ENCODE measurements around the gene GPLD1. TPM values are rescaled to one million over a fixed set of nuclear protein-coding genes. Genes with fewer than 3 reads are reported as not detected.

GPLD1 gene
- total RNA-seq, 6 experiments from 2014 or later, result 19.9 to 53.0 (median 38.9) TPM

GRCh38 chr6:24501374-24501773 is 12.0 kb upstream of the GPLD1 start:
- no peaks in the 10 kb centered on the region for H3K9me3 ChIP-seq
- no peak for TF ChIP-seq POLR2A (IDR thresholded peaks at IDR 0.05)
- TF ChIP-seq CTCF (IDR thresholded peaks at IDR 0.05), result no peak
- H3K4me3 ChIP-seq, result no peak overlapping the region
- ATAC-seq (no peak), DNase-seq (no peak)
- no peaks in the 10 kb centered on the region for H3K36me3 ChIP-seq
- peaks cover 0 to 8% (median 4%) of the 10 kb centered on the region in 4 donors for H3K4me1 ChIP-seq
- no peak overlapping the region for H3K27ac ChIP-seq
- intact Hi-C loops (cut with DNase I), result no loop called here
- 67% methylated on average over 2 of the region's 2 CpGs for WGBS (ENCODE audit: insufficient coverage, low coverage, low lambda C conversion rate, missing lambda C conversion rate)
- no peaks in the 10 kb centered on the region for H3K27me3 ChIP-seq

- TF ChIP-seq POLR2A (IDR thresholded peaks at IDR 0.05) (no peak), CTCF (IDR thresholded peaks at IDR 0.05) (no peak)
- DNase-seq, result no peak
These were observed 11.3 kb upstream of the GPLD1 start for GRCh38 chr6:24500683-24501082.

GRCh38 chr6:24497254-24497970 is 8.0 kb upstream of the GPLD1 start:
- DNase-seq (no peak), ATAC-seq (no peak)
- Histone ChIP-seq H3K9me3 (no peaks in the 10 kb centered on the region), H3K27me3 (no peaks in the 10 kb centered on the region), H3K4me1 (peaks cover 0 to 20% (median 0%) of the 10 kb centered on the region in 4 donors), H3K4me3 (no peak overlapping the region), H3K27ac (no peak overlapping the region), H3K36me3 (no peaks in the 10 kb centered on the region)
- intact Hi-C loops (cut with DNase I), result no loop called here
- WGBS (ENCODE audit: insufficient coverage, low coverage, low lambda C conversion rate, missing lambda C conversion rate), result 93% methylated on average over 10 of the region's 11 CpGs
- TF ChIP-seq CTCF (IDR thresholded peaks at IDR 0.05) (no peak), POLR2A (IDR thresholded peaks at IDR 0.05) (no peak)

More at GRCh38 chr6:24500683-24501082, 11.3 kb upstream of the GPLD1 start:
- H3K4me1 ChIP-seq, result peaks cover 0 to 13% (median 4%) of the 10 kb centered on the region in 4 donors
- no peak overlapping the region for H3K4me3 ChIP-seq
- no peaks in the 10 kb centered on the region for H3K36me3 ChIP-seq
- intact Hi-C loops (cut with DNase I), result no loop called here
- no peaks in the 10 kb centered on the region for H3K27me3 ChIP-seq
- no peak overlapping the region for H3K27ac ChIP-seq
- WGBS (ENCODE audit: insufficient coverage, low coverage, low lambda C conversion rate, missing lambda C conversion rate), result 63% methylated on average over 3 of the region's 3 CpGs
- H3K9me3 ChIP-seq, result no peaks in the 10 kb centered on the region
- ATAC-seq, result no peak

- Histone ChIP-seq H3K9me3 (no peaks in the 10 kb centered on the region), H3K4me3 (peak within 1 kb of the TSS; percentile 58 to 80 (median 78)), H3K27me3 (no peaks in the 10 kb centered on the region), H3K27ac (peak within 1 kb of the TSS; percentile 61 to 85 (median 77)), H3K4me1 (peaks cover 0 to 36% (median 4%) of the 10 kb centered on the region in 4 donors), H3K36me3 (no peaks in the 10 kb centered on the region)
- DNase-seq (peak; percentile 86 to 90 (median 87)), ATAC-seq (peak; percentile 76 to 91 (median 86))
- under 1% methylated on average over 41 of the region's 93 CpGs for WGBS (ENCODE audit: insufficient coverage, low coverage, low lambda C conversion rate, missing lambda C conversion rate)
- TF ChIP-seq POLR2A (IDR thresholded peaks at IDR 0.05) (peak; percentile 62), CTCF (IDR thresholded peaks at IDR 0.05) (peak in 3 of 4 donors; percentile 11 to 26 (median 25))
- intact Hi-C loops (cut with DNase I), result no loop called here
These were observed 5.7 kb upstream of the GPLD1 start, which contains the start of gene ALDH5A1 for GRCh38 chr6:24494821-24495795. TSS of gene ALDH5A1 (plus strand) at chr6:24494969. CDS start at chr6:24494997, 28 bp downstream.

Measured in right lobe of liver (tissue), 6 donors.